Measurements from ENCODE around the gene FAM107A. TPM values are rescaled to one million over a fixed set of nuclear protein-coding genes. Genes with fewer than 3 reads are reported as not detected.

The FAM107A gene
- total and polyA plus RNA-seq, 2 of the 13 experiments (the other 11 are each of a cell fraction or from before 2014, with no cell fraction given) = not detected

DNA sequence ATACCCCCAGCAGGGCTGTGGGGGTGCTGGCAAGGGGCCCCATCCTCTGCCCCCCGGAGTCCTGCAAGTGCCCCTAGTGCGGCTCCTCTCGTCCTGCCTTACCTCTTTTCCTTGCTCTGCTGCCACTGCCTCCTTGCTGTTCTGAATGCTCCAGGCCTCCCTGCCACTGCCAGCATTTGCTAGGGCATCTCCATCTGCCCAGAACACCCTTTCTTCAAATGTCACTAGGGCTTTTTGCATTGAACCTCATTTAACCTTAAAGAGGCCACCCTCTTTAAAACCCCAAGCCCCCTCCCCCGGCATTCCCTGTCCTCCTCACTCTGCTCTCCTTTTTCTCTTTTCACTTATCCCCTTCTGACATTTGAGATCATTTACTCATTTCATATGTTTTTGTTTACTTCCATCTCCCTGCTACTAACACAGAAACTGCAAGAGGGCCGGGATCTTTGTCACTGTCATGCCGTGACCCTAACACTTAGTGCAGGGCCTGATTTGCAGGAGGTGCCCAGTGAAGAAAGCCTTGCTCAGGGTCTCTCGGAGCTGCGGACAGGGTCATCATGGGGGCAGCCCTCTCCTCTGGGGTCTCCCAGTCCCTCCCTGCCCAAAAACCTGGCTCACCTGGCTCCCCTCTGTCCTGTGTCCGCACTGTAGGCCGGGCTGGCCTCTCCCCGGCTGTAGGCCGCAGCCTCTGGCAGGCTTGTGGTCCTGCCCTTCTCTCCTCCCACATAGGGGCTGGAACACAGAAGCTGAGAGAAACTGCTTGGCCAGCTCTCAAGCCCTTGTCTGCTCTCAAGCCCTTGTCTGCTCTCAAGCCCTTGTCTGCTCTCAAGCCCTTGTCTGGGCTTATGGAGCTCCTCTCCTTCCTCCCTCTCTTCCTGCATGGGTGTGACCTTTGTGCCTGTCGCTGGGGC lies 40.4 kb downstream of the FAM107A start, which contains the start of gene ACOX2 (continued):
- no peak for TF ChIP-seq HIC2 (CRISPR knock-in tag; IDR thresholded peaks at IDR 0.05; ENCODE audit: low read depth)
- no peak for TF ChIP-seq ZNF333 (CRISPR knock-in tag; IDR thresholded peaks at IDR 0.05; ENCODE audit: borderline replicate concordance)
- TF ChIP-seq, protein P1, sequence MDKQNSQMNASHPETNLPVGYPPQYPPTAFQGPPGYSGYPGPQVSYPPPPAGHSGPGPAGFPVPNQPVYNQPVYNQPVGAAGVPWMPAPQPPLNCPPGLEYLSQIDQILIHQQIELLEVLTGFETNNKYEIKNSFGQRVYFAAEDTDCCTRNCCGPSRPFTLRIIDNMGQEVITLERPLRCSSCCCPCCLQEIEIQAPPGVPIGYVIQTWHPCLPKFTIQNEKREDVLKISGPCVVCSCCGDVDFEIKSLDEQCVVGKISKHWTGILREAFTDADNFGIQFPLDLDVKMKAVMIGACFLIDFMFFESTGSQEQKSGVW (CRISPR knock-in tag; IDR thresholded peaks at IDR 0.05; ENCODE audit: borderline replicate concordance) = no peak
- no peak for TF ChIP-seq ZNF33A (CRISPR knock-in tag; IDR thresholded peaks at IDR 0.05; ENCODE audit: borderline replicate concordance)
- TF ChIP-seq, protein P2, sequence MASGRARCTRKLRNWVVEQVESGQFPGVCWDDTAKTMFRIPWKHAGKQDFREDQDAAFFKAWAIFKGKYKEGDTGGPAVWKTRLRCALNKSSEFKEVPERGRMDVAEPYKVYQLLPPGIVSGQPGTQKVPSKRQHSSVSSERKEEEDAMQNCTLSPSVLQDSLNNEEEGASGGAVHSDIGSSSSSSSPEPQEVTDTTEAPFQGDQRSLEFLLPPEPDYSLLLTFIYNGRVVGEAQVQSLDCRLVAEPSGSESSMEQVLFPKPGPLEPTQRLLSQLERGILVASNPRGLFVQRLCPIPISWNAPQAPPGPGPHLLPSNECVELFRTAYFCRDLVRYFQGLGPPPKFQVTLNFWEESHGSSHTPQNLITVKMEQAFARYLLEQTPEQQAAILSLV (CRISPR knock-in tag; IDR thresholded peaks at IDR 0.05; ENCODE audit: borderline replicate concordance) = 0 out of 2 replicates have a peak, but pooled peaks have one; percentile 27
- 0 out of 2 replicates have a peak, but pooled peaks have one; percentile 54 for TF ChIP-seq TBX2 (CRISPR knock-in tag; IDR thresholded peaks at IDR 0.05; ENCODE audit: borderline replicate concordance)
- TF ChIP-seq MTA1 (CRISPR knock-in tag; IDR thresholded peaks at IDR 0.05; ENCODE audit: borderline replicate concordance) = peak; percentile 67; the same call in 1 of the 2 replicates
- TF ChIP-seq HES4 (CRISPR knock-in tag; IDR thresholded peaks at IDR 0.05; ENCODE audit: borderline replicate concordance) = 0 out of 2 replicates have a peak, but pooled peaks have one; percentile 18
- TF ChIP-seq ZNF761 (CRISPR knock-in tag; conservative IDR thresholded peaks at IDR 0.05) = peak; percentile 84
- TF ChIP-seq MTF1 (CRISPR knock-in tag; IDR thresholded peaks at IDR 0.05) = no peak
- TF ChIP-seq ATF7 (IDR thresholded peaks at IDR 0.05) = no peak
- TF ChIP-seq ATF7 (CRISPR knock-in tag; IDR thresholded peaks at IDR 0.05) = no peak
- TF ChIP-seq KDM4B (CRISPR knock-in tag; IDR thresholded peaks at IDR 0.05) = no peak
- TF ChIP-seq, protein P3, sequence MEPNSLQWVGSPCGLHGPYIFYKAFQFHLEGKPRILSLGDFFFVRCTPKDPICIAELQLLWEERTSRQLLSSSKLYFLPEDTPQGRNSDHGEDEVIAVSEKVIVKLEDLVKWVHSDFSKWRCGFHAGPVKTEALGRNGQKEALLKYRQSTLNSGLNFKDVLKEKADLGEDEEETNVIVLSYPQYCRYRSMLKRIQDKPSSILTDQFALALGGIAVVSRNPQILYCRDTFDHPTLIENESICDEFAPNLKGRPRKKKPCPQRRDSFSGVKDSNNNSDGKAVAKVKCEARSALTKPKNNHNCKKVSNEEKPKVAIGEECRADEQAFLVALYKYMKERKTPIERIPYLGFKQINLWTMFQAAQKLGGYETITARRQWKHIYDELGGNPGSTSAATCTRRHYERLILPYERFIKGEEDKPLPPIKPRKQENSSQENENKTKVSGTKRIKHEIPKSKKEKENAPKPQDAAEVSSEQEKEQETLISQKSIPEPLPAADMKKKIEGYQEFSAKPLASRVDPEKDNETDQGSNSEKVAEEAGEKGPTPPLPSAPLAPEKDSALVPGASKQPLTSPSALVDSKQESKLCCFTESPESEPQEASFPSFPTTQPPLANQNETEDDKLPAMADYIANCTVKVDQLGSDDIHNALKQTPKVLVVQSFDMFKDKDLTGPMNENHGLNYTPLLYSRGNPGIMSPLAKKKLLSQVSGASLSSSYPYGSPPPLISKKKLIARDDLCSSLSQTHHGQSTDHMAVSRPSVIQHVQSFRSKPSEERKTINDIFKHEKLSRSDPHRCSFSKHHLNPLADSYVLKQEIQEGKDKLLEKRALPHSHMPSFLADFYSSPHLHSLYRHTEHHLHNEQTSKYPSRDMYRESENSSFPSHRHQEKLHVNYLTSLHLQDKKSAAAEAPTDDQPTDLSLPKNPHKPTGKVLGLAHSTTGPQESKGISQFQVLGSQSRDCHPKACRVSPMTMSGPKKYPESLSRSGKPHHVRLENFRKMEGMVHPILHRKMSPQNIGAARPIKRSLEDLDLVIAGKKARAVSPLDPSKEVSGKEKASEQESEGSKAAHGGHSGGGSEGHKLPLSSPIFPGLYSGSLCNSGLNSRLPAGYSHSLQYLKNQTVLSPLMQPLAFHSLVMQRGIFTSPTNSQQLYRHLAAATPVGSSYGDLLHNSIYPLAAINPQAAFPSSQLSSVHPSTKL (CRISPR knock-in tag; IDR thresholded peaks at IDR 0.05) = no peak
- TF ChIP-seq NR2F6 (IDR thresholded peaks at IDR 0.05) = 0 out of 2 replicates have a peak, but pooled peaks have one; percentile 11
- 0 out of 2 replicates have a peak, but pooled peaks have one; percentile 11 for TF ChIP-seq NR2F6 (CRISPR knock-in tag; IDR thresholded peaks at IDR 0.05)
- TF ChIP-seq SNAPC2 (CRISPR knock-in tag; IDR thresholded peaks at IDR 0.05) = no peak
- no peak for TF ChIP-seq PPARG (CRISPR knock-in tag; conservative IDR thresholded peaks at IDR 0.05)
- no peak for TF ChIP-seq HOXA9 (CRISPR knock-in tag; IDR thresholded peaks at IDR 0.05; ENCODE audit: borderline replicate concordance)
- no peak for TF ChIP-seq ZNF777 (CRISPR knock-in tag; IDR thresholded peaks at IDR 0.05)

All from HepG2 (cell line).